Activated CD8-positive, alpha-beta memory T cell treated with anti-CD3 and anti-CD28 coated beads, Interleukin-2, amount 50 U/mL, for 24 hours (primary cell): ENCODE data around the gene CHID1.

Experiments
- DNase-seq: peaks from one replicate; pipeline ENCODE4 v3.0.0-alpha.2; 2020; ENCODE audit errors: extremely low read depth

Gene CHID1

GRCh38 chr11:910044-910588 lies 494 bp downstream of the CHID1 start:
- no peak for DNase-seq

- DNase-seq, result no peak
These were observed 1.2 kb downstream of the CHID1 start for GRCh38 chr11:909406-909805.

GRCh38 chr11:908273-908672 lies 2.3 kb downstream of the CHID1 start:
- no peak for DNase-seq

GRCh38 chr11:907668-908067 lies 2.9 kb downstream of the CHID1 start:
- DNase-seq, result no peak

- DNase-seq, result no peak
These were observed 4.7 kb downstream of the CHID1 start for GRCh38 chr11:905952-906351.

GRCh38 chr11:904380-904779 lies 6.2 kb downstream of the CHID1 start:
- no peak for DNase-seq

GRCh38 chr11:901452-902061 lies 9.1 kb downstream of the CHID1 start:
- DNase-seq, result no peak

GRCh38 chr11:900545-900944 lies 10.1 kb downstream of the CHID1 start:
- no peak for DNase-seq

- no peak for DNase-seq
These were observed 10.9 kb downstream of the CHID1 start for GRCh38 chr11:899724-900123.

GRCh38 chr11:898540-899190 lies 11.9 kb downstream of the CHID1 start:
- no peak for DNase-seq

GRCh38 chr11:898143-898511 lies 12.5 kb downstream of the CHID1 start:
- DNase-seq, result no peak

- no peak for DNase-seq
These were observed 13.1 kb downstream of the CHID1 start for GRCh38 chr11:897253-898142.

GRCh38 chr11:895331-896110 lies 15.1 kb downstream of the CHID1 start:
- no peak for DNase-seq

GRCh38 chr11:894575-895201 lies 15.9 kb downstream of the CHID1 start:
- no peak for DNase-seq

GRCh38 chr11:893008-893654 lies 17.5 kb downstream of the CHID1 start:
- DNase-seq, result no peak

GRCh38 chr11:890794-891540 lies 19.6 kb downstream of the CHID1 start:
- no peak for DNase-seq

- DNase-seq, result no peak
These were observed 20.7 kb downstream of the CHID1 start for GRCh38 chr11:889687-890475.

GRCh38 chr11:889257-889656 lies 21.4 kb downstream of the CHID1 start:
- no peak for DNase-seq
